H1 (cell line): ENCODE data around the gene ADAM12. TPM values are rescaled to one million over a fixed set of nuclear protein-coding genes. Genes with fewer than 3 reads are reported as not detected.

Experiments used
- SP1 ChIP-seq: IDR thresholded peaks from 2 replicates; pipeline ENCODE4 v1.6.1; 2011; ENCODE audit warnings: low read depth, low read length
- polyA plus RNA-seq, 7 experiments: library from polyadenylated mRNA; depleted of rRNA in 3 of 7; stranded (reverse) in 5 of 7; unstranded in 2 of 7; fragments of >200 nt in 5 of 7; fragments of 200-250 nt in 2 of 7; gene quantifications; 1 replicate in 5 of 7; 2 replicates in 1 of 7; 4 replicates in 1 of 7; pipeline versions ENCODE4 v1.2.1 to v1.2.3, GENCODE V29; 2011 to 2013; ENCODE audit warnings: missing spikeins in 2 of 7, mixed read lengths in 2 of 7
- total RNA-seq: library from RNA; stranded (reverse); fragmentation: NEBNext Ultra II Directional; extraction: Animal tissue kit (Norgen Biotek cat#: 25700); gene quantifications from 2 replicates; pipeline ENCODE4 v1.2.1, GENCODE V29; 2021
- TF ChIP-seq, protein P1 (sequence below): fragments of 300-600 bp; sonication (generic); IDR thresholded peaks from 2 replicates; pipeline ENCODE4 v1.7.1; 2012; ENCODE audit warnings: low read length, moderate library complexity, mild to moderate bottlenecking, inconsistent platforms; ENCODE audit not compliant: insufficient replicate concordance

ADAM12 gene
- total and polyA plus RNA-seq, 2 of the 8 experiments (the other 6 are each of a cell fraction or from before 2014, with no cell fraction given), result 0.07 to 0.17 TPM

DNA sequence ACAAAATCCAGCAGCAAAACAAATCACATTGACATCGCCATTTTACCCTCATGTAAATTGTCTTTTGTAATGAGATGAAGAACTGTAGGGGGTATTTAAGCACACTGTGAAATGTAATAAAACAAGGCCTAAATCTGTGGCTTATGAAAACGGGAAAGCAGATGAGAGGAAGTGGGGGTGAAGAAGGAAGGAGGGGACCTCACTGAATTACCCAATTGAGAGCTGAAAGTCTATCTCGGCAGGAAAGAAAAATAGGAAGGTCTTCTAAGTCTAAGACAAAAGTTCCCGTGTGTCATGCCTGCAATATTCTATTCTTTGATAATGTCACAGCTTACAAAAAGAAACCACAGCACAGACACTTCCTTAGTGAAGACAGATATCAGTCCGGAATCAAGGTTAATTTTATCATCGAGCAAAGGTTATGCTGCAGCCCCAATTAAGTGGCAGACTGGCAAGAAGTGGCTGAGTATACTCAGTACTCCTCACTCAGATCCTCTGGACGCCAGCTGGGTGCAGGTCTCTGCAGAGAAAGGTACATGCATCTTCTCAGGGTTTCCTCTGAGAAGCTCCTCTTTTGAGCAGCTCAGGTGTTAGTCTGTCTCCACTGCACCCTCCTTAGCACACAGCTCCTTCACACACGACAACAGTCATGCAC is 252.2 kb downstream of the ADAM12 start (continued):
- TF ChIP-seq, protein P1, sequence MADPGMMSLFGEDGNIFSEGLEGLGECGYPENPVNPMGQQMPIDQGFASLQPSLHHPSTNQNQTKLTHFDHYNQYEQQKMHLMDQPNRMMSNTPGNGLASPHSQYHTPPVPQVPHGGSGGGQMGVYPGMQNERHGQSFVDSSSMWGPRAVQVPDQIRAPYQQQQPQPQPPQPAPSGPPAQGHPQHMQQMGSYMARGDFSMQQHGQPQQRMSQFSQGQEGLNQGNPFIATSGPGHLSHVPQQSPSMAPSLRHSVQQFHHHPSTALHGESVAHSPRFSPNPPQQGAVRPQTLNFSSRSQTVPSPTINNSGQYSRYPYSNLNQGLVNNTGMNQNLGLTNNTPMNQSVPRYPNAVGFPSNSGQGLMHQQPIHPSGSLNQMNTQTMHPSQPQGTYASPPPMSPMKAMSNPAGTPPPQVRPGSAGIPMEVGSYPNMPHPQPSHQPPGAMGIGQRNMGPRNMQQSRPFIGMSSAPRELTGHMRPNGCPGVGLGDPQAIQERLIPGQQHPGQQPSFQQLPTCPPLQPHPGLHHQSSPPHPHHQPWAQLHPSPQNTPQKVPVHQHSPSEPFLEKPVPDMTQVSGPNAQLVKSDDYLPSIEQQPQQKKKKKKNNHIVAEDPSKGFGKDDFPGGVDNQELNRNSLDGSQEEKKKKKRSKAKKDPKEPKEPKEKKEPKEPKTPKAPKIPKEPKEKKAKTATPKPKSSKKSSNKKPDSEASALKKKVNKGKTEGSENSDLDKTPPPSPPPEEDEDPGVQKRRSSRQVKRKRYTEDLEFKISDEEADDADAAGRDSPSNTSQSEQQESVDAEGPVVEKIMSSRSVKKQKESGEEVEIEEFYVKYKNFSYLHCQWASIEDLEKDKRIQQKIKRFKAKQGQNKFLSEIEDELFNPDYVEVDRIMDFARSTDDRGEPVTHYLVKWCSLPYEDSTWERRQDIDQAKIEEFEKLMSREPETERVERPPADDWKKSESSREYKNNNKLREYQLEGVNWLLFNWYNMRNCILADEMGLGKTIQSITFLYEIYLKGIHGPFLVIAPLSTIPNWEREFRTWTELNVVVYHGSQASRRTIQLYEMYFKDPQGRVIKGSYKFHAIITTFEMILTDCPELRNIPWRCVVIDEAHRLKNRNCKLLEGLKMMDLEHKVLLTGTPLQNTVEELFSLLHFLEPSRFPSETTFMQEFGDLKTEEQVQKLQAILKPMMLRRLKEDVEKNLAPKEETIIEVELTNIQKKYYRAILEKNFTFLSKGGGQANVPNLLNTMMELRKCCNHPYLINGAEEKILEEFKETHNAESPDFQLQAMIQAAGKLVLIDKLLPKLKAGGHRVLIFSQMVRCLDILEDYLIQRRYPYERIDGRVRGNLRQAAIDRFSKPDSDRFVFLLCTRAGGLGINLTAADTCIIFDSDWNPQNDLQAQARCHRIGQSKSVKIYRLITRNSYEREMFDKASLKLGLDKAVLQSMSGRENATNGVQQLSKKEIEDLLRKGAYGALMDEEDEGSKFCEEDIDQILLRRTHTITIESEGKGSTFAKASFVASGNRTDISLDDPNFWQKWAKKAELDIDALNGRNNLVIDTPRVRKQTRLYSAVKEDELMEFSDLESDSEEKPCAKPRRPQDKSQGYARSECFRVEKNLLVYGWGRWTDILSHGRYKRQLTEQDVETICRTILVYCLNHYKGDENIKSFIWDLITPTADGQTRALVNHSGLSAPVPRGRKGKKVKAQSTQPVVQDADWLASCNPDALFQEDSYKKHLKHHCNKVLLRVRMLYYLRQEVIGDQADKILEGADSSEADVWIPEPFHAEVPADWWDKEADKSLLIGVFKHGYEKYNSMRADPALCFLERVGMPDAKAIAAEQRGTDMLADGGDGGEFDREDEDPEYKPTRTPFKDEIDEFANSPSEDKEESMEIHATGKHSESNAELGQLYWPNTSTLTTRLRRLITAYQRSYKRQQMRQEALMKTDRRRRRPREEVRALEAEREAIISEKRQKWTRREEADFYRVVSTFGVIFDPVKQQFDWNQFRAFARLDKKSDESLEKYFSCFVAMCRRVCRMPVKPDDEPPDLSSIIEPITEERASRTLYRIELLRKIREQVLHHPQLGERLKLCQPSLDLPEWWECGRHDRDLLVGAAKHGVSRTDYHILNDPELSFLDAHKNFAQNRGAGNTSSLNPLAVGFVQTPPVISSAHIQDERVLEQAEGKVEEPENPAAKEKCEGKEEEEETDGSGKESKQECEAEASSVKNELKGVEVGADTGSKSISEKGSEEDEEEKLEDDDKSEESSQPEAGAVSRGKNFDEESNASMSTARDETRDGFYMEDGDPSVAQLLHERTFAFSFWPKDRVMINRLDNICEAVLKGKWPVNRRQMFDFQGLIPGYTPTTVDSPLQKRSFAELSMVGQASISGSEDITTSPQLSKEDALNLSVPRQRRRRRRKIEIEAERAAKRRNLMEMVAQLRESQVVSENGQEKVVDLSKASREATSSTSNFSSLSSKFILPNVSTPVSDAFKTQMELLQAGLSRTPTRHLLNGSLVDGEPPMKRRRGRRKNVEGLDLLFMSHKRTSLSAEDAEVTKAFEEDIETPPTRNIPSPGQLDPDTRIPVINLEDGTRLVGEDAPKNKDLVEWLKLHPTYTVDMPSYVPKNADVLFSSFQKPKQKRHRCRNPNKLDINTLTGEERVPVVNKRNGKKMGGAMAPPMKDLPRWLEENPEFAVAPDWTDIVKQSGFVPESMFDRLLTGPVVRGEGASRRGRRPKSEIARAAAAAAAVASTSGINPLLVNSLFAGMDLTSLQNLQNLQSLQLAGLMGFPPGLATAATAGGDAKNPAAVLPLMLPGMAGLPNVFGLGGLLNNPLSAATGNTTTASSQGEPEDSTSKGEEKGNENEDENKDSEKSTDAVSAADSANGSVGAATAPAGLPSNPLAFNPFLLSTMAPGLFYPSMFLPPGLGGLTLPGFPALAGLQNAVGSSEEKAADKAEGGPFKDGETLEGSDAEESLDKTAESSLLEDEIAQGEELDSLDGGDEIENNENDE, result no peak
- TF ChIP-seq SP1, result no peak
